ENCODE measurements around the gene ASIP. TPM values are rescaled to one million over a fixed set of nuclear protein-coding genes. Genes with fewer than 3 reads are reported as not detected.

ASIP gene
- polyA plus RNA-seq, 1 donor (not counting 4 experiments of a cell fraction or from before 2014, with no cell fraction given): not detected

- FAIRE-seq: no peak
- Histone ChIP-seq H3K4me2 (ENCODE audit: control insufficient read depth, extremely low read depth, insufficient read depth, low read depth, low read length) (no peak overlapping the region), H3K9ac (ENCODE audit: control insufficient read depth, extremely low read depth, insufficient read depth, low read length) (no peak overlapping the region), H3K4me1 (ENCODE audit: control insufficient read depth, extremely low read depth, insufficient read depth, low read length) (no peaks in the 10 kb centered on the region), H3K9me1 (ENCODE audit: control insufficient read depth, extremely low read depth, insufficient read depth, low read length) (no peaks in the 10 kb centered on the region), H4K20me1 (ENCODE audit: control insufficient read depth, extremely low read depth, insufficient read depth, low read length) (peaks cover 27% of the 10 kb centered on the region), H3K79me2 (ENCODE audit: control insufficient read depth, insufficient read depth, low read length) (peaks cover 57% of the 10 kb centered on the region), H3K9me3 (ENCODE audit: control insufficient read depth, low read depth, low read length) (no peaks in the 10 kb centered on the region), H2AFZ (ENCODE audit: control insufficient read depth, low read length) (no peak overlapping the region), H3K27ac (ENCODE audit: control insufficient read depth, insufficient read depth, low read length) (no peak overlapping the region), H3K36me3 (ENCODE audit: control insufficient read depth in 2 of 2, extremely low read depth in 1 of 2, insufficient read depth in 2 of 2, low read length in 2 of 2) (peaks cover 58 to 64% of the 10 kb centered on the region in 2 experiments), H3K4me3 (ENCODE audit: control insufficient read depth in 2 of 3, extremely low read depth in 1 of 3, insufficient read depth in 2 of 3, low read depth in 1 of 3, low read length in 3 of 3) (no peak overlapping the region), H3K27me3 (ENCODE audit: control insufficient read depth, extremely low read depth, insufficient read depth, low read length) (no peaks in the 10 kb centered on the region)
- no peak for DNase-seq (ENCODE audit: low read depth, low spot score)
- TF ChIP-seq CTCF (optimal IDR thresholded peaks at IDR 0.05 in 1 of 3, IDR thresholded peaks at IDR 0.05 in 1 of 3, conservative IDR thresholded peaks at IDR 0.05 in 1 of 3; ENCODE audit: extremely low read depth in 1 of 3, insufficient read depth in 2 of 3, low read length in 3 of 3) (no peak), EZH2 (IDR thresholded peaks at IDR 0.05; ENCODE audit: low read length) (no peak)
- dilution Hi-C loops (cut with MboI; ENCODE audit: extremely low pct_ligation_motif_present, low sequenced_read_pairs): no loop called here
Observed at GRCh38 chr20:34293589-34293988, 52.4 kb downstream of the ASIP start.

- Histone ChIP-seq H3K9me1 (ENCODE audit: control insufficient read depth, extremely low read depth, insufficient read depth, low read length) (no peaks in the 10 kb centered on the region), H4K20me1 (ENCODE audit: control insufficient read depth, extremely low read depth, insufficient read depth, low read length) (peaks cover 37% of the 10 kb centered on the region), H3K9ac (ENCODE audit: control insufficient read depth, extremely low read depth, insufficient read depth, low read length) (no peak overlapping the region), H3K79me2 (ENCODE audit: control insufficient read depth, insufficient read depth, low read length) (peaks cover 67% of the 10 kb centered on the region), H3K4me2 (ENCODE audit: control insufficient read depth, extremely low read depth, insufficient read depth, low read depth, low read length) (no peak overlapping the region), H3K27ac (ENCODE audit: control insufficient read depth, insufficient read depth, low read length) (no peak overlapping the region), H3K4me3 (ENCODE audit: control insufficient read depth in 2 of 3, extremely low read depth in 1 of 3, insufficient read depth in 2 of 3, low read depth in 1 of 3, low read length in 3 of 3) (no peak overlapping the region), H3K27me3 (ENCODE audit: control insufficient read depth, extremely low read depth, insufficient read depth, low read length) (no peaks in the 10 kb centered on the region), H2AFZ (ENCODE audit: control insufficient read depth, low read length) (no peak overlapping the region), H3K4me1 (ENCODE audit: control insufficient read depth, extremely low read depth, insufficient read depth, low read length) (no peaks in the 10 kb centered on the region), H3K36me3 (ENCODE audit: control insufficient read depth in 2 of 2, extremely low read depth in 1 of 2, insufficient read depth in 2 of 2, low read length in 2 of 2) (peaks cover 63 to 67% of the 10 kb centered on the region in 2 experiments), H3K9me3 (ENCODE audit: control insufficient read depth, low read depth, low read length) (no peaks in the 10 kb centered on the region)
- DNase-seq (ENCODE audit: low read depth, low spot score) (no peak), FAIRE-seq (no peak)
- dilution Hi-C loops (cut with MboI; ENCODE audit: extremely low pct_ligation_motif_present, low sequenced_read_pairs): no loop called here
- TF ChIP-seq EZH2 (IDR thresholded peaks at IDR 0.05; ENCODE audit: low read length) (no peak), CTCF (optimal IDR thresholded peaks at IDR 0.05 in 1 of 3, IDR thresholded peaks at IDR 0.05 in 1 of 3, conservative IDR thresholded peaks at IDR 0.05 in 1 of 3; ENCODE audit: extremely low read depth in 1 of 3, insufficient read depth in 2 of 3, low read length in 3 of 3) (no peak)
Observed at GRCh38 chr20:34294563-34294962, 53.3 kb downstream of the ASIP start.

Data from keratinocyte (primary cell).